ENCODE data around the gene UGDH. TPM values are rescaled to one million over a fixed set of nuclear protein-coding genes. Genes with fewer than 3 reads are reported as not detected.

The UGDH gene
- total and polyA plus RNA-seq, 9 of the 15 experiments (the other 6 are each of a cell fraction or from before 2014, with no cell fraction given), result 5.5 to 21.7 (median 16.2) TPM

DNA sequence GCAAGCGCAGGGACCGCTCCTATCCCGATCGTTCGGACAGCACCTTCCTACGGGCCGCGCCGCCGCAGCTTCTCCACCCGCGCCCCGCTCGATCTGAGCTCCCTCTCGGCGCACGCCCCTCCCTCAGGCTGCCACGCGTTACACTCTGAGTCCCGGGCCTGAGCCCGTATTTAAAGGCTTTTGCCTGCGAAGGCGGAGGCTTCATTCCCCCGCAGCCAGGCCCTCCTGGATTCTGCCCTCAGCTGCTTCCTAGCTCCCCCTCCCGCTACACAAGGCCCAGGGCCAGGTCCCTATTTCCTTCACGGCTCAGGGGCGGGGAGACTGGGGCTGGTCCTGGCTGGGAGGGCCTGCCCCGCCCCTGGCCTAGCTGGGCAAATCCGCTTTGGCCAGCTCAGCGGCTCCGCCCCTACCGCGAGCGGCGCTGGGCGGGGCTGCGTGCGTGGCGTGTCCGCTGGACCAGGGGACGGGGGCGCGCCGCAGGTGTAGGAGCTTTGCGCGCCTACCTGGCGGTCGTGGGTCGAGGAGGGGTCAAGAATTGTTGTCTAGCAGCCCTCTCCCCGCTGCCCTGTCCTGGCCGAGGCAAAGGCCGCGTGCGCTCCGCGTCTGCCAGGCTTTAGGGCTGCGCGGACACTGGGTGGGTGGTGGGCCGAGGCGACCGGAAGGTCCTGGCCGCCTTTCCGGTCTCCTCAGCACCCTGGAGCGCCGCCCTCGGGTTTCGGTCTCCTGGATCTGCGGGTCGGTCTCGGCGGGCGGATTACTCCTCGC is at the start of gene UGDH (continued):
- TF ChIP-seq TEAD4 (IDR thresholded peaks at IDR 0.05; ENCODE audit: low read length) (no peak), TEAD4 (CRISPR knock-in tag; IDR thresholded peaks at IDR 0.05; ENCODE audit: borderline replicate concordance) (no peak), POLR2AphosphoS5 (IDR thresholded peaks at IDR 0.05; ENCODE audit: control insufficient read depth, insufficient read depth, low read depth, low read length) (peak; percentile 40; the same call in 1 of the 2 replicates), CGGBP1 (CRISPR knock-in tag; IDR thresholded peaks at IDR 0.05) (no peak), ZFX (CRISPR knock-in tag; IDR thresholded peaks at IDR 0.05) (peak; percentile 95), TBP (optimal IDR thresholded peaks at IDR 0.05; ENCODE audit: low read depth, low read length) (peak; percentile 78), L3MBTL2 (IDR thresholded peaks at IDR 0.05) (peak; percentile 56), KAT8 (IDR thresholded peaks at IDR 0.05; ENCODE audit: low read depth) (no peak), RHOXF2B (CRISPR knock-in tag; conservative IDR thresholded peaks at IDR 0.05) (no peak), ZNF644 (tag; IDR thresholded peaks at IDR 0.05; ENCODE audit: low read depth) (no peak), PHB (CRISPR knock-in tag; IDR thresholded peaks at IDR 0.05) (no peak; the same call in none of the 2 replicates), NFYB (IDR thresholded peaks at IDR 0.05; ENCODE audit: extremely low read depth, insufficient read length) (no peak), HNRNPUL1 (IDR thresholded peaks at IDR 0.05; ENCODE audit: low read length) (no peak), KDM5B (IDR thresholded peaks at IDR 0.05; ENCODE audit: insufficient replicate concordance, low read depth, low read length) (peak; percentile 95), PHF20 (IDR thresholded peaks at IDR 0.05; ENCODE audit: partially characterized antibody) (peak; percentile 47), ZFP30 (CRISPR knock-in tag; IDR thresholded peaks at IDR 0.05; ENCODE audit: borderline replicate concordance) (no peak), SUPT5H (IDR thresholded peaks at IDR 0.05) (peak; percentile 92), ARNT (IDR thresholded peaks at IDR 0.05) (no peak)
